B cell (primary cell): Measurements from ENCODE around the gene SIGMAR1.

ENCODE experiments used
- EZH2 ChIP-seq: IDR thresholded peaks from 2 replicates; pipeline ENCODE4 v1.6.1; 2012; ENCODE audit warnings: borderline replicate concordance, low read depth, mild to moderate bottlenecking, moderate library complexity, low read length; ENCODE audit not compliant: insufficient read depth, poor library complexity, severe bottlenecking
- TF ChIP-seq, protein P1 (sequence below): fragments of 200-600 bp; IDR thresholded peaks from one replicate; pipeline ENCODE4 v1.8.0; 2022; ENCODE audit warnings: antibody characterized with exemption, mild to moderate bottlenecking

DNA sequence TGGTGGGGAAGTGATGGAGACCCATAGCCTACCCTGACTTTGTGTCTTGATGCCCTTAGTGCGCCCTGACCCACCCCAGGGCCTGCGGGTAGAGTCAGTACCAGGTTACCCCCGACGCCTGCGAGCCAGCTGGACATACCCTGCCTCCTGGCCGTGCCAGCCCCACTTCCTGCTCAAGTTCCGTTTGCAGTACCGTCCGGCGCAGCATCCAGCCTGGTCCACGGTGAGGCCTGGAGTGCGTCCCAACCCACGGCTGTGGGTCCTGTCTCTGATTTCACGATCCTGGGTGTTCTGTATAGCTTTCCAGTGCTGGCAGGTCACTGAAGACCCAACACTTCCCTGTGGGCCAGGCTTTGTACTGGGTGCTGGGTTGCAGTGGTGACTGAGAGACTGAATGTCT is 20.9 kb upstream of the SIGMAR1 start:
- TF ChIP-seq, protein P1, sequence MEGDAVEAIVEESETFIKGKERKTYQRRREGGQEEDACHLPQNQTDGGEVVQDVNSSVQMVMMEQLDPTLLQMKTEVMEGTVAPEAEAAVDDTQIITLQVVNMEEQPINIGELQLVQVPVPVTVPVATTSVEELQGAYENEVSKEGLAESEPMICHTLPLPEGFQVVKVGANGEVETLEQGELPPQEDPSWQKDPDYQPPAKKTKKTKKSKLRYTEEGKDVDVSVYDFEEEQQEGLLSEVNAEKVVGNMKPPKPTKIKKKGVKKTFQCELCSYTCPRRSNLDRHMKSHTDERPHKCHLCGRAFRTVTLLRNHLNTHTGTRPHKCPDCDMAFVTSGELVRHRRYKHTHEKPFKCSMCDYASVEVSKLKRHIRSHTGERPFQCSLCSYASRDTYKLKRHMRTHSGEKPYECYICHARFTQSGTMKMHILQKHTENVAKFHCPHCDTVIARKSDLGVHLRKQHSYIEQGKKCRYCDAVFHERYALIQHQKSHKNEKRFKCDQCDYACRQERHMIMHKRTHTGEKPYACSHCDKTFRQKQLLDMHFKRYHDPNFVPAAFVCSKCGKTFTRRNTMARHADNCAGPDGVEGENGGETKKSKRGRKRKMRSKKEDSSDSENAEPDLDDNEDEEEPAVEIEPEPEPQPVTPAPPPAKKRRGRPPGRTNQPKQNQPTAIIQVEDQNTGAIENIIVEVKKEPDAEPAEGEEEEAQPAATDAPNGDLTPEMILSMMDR = no peak
- no peak for TF ChIP-seq EZH2
